Measurements from ENCODE around the gene CAMTA1. TPM values are rescaled to one million over a fixed set of nuclear protein-coding genes. Genes with fewer than 3 reads are reported as not detected.

The CAMTA1 gene
- total RNA-seq, 1 experiment from 2014 or later = 69.5 TPM

DNA sequence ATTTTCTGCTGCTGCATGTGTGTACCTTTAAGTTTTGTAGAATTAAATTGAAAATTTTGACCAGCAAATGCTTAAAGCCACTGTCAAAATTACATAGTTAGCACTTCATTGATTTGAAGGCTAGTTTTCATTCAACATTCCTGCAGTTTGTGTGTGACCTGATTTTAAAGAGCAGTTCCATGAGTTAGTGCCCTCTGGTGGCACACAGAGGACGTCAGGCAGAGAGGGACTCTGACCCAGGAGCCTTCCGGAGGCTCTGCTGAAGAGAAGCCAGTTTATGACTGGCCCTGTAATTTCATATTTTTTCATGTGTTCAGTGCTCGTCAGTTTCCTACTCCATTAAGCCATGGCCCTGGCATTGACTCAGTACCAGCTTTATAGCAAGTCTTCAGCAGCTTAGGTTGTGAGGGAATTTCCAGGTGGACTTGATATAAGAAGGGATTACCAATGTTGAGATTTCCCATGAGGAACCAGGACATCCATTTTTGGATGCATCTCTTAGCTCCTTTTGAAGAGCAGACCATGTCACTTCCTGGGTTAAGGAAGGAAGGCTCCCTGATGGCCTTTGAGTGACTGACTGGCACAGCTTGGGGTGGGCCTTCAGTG, 104.7 kb downstream of the CAMTA1 start:
- H3K4me2 ChIP-seq (ENCODE audit: low read length) = no peak overlapping the region
- ChIA-PET RAD21 (ENCODE audit: low non-redundant PET in 1 of 2, low total read pairs in 2 of 2, uncharacterized antibody in 2 of 2, unreplicated experiment in 2 of 2) (no interaction called here), POLR2A (no interaction called here), CTCF (interaction anchor here (0.6 to 2.4 kb wide), 3 partner anchors 8 to 328 kb away, joined by 3 to 6 read pairs (median 3); no protein-coding TSS in a partner anchor)
- no peaks in the 10 kb centered on the region for H3K9me2 ChIP-seq (ENCODE audit: insufficient read depth)
- no peak overlapping the region for H3K4me3 ChIP-seq (replicated peaks in 1 of 2; ENCODE audit: low read depth in 1 of 2, low read length in 2 of 2)
- no peak overlapping the region for H3K27ac ChIP-seq (ENCODE audit: low read depth, low read length)
- no peaks in the 10 kb centered on the region for H3K4me1 ChIP-seq (ENCODE audit: control insufficient read depth in 1 of 2, insufficient read depth in 2 of 2, low read length in 2 of 2)
- no peaks in the 10 kb centered on the region for H3K36me3 ChIP-seq (ENCODE audit: control insufficient read depth in 1 of 2, insufficient read depth in 2 of 2, low read length in 2 of 2)
- no peaks in the 10 kb centered on the region for H3K79me2 ChIP-seq (ENCODE audit: insufficient read depth, low read length)
- intact Hi-C loops (cut with micrococcal nuclease) = loop anchor here (1.0 to 10.0 kb wide), 3 partner anchors 96 to 325 kb away; no protein-coding TSS in a partner anchor
- H3K9me3 ChIP-seq (ENCODE audit: control insufficient read depth in 1 of 2, insufficient read depth in 1 of 2, low read depth in 1 of 2, low read length in 2 of 2) = no peaks in the 10 kb centered on the region
- TF ChIP-seq RAD21 (IDR thresholded peaks at IDR 0.05; ENCODE audit: low read depth) (peak; percentile 72), YY1 (IDR thresholded peaks at IDR 0.05; ENCODE audit: extremely low read depth, insufficient replicate concordance, low read depth, low read length) (no peak), CBX3 (IDR thresholded peaks at IDR 0.05; ENCODE audit: low read depth) (no peak)
- TF ChIP-seq, protein P1, sequence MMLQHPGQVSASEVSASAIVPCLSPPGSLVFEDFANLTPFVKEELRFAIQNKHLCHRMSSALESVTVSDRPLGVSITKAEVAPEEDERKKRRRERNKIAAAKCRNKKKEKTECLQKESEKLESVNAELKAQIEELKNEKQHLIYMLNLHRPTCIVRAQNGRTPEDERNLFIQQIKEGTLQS (IDR thresholded peaks at IDR 0.05) = no peak
- TF ChIP-seq, protein P2, sequence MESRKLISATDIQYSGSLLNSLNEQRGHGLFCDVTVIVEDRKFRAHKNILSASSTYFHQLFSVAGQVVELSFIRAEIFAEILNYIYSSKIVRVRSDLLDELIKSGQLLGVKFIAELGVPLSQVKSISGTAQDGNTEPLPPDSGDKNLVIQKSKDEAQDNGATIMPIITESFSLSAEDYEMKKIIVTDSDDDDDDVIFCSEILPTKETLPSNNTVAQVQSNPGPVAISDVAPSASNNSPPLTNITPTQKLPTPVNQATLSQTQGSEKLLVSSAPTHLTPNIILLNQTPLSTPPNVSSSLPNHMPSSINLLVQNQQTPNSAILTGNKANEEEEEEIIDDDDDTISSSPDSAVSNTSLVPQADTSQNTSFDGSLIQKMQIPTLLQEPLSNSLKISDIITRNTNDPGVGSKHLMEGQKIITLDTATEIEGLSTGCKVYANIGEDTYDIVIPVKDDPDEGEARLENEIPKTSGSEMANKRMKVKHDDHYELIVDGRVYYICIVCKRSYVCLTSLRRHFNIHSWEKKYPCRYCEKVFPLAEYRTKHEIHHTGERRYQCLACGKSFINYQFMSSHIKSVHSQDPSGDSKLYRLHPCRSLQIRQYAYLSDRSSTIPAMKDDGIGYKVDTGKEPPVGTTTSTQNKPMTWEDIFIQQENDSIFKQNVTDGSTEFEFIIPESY (IDR thresholded peaks at IDR 0.05; ENCODE audit: extremely low read depth, insufficient replicate concordance, low read length) = no peak
- TF ChIP-seq, protein P3, sequence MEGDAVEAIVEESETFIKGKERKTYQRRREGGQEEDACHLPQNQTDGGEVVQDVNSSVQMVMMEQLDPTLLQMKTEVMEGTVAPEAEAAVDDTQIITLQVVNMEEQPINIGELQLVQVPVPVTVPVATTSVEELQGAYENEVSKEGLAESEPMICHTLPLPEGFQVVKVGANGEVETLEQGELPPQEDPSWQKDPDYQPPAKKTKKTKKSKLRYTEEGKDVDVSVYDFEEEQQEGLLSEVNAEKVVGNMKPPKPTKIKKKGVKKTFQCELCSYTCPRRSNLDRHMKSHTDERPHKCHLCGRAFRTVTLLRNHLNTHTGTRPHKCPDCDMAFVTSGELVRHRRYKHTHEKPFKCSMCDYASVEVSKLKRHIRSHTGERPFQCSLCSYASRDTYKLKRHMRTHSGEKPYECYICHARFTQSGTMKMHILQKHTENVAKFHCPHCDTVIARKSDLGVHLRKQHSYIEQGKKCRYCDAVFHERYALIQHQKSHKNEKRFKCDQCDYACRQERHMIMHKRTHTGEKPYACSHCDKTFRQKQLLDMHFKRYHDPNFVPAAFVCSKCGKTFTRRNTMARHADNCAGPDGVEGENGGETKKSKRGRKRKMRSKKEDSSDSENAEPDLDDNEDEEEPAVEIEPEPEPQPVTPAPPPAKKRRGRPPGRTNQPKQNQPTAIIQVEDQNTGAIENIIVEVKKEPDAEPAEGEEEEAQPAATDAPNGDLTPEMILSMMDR (IDR thresholded peaks at IDR 0.05 in 2 of 3, conservative IDR thresholded peaks at IDR 0.05 in 1 of 3; ENCODE audit: borderline replicate concordance in 1 of 3, insufficient read depth in 1 of 3, low read depth in 2 of 3, low read length in 2 of 3) = peak; percentile 78 to 91 (median 87)
- H3K27me3 ChIP-seq (ENCODE audit: insufficient read depth, low read length) = no peaks in the 10 kb centered on the region
- ATAC-seq = peak; percentile 98
- no TSS peak for BruUV-seq (replicated peaks)
- DNase-seq (ENCODE audit: low read depth, low spot score) = peak; percentile 44
- H3K9ac ChIP-seq (ENCODE audit: low read length) = no peak overlapping the region
- no peaks in the 10 kb centered on the region for H4K20me1 ChIP-seq (ENCODE audit: insufficient read depth)
- H2AFZ ChIP-seq (ENCODE audit: low read depth, low read length, poor library complexity, severe bottlenecking) = no peak overlapping the region

All from HCT116 (cell line).